ENCODE measurements around the gene CNPPD1.

The CNPPD1 gene

GRCh38 chr2:219179601-219180465 is 3.1 kb upstream of the CNPPD1 start:
- no peak for DNase-seq (ENCODE audit: low read depth in 2 of 2)

- peak in 1 of 2 donors; percentile 36 for DNase-seq (ENCODE audit: low read depth in 2 of 2)
These were observed 1.9 kb upstream of the CNPPD1 start for GRCh38 chr2:219178377-219179175.

- peak; percentile 56 to 77 for DNase-seq (ENCODE audit: low read depth in 2 of 2)
These were observed 1.0 kb upstream of the CNPPD1 start, which contains the start of gene RETREG2 for GRCh38 chr2:219177552-219178376. TSS of gene RETREG2 (plus strand) at chr2:219178275. CDS start at chr2:219178353, 78 bp downstream.

- no peak for DNase-seq (ENCODE audit: low read depth in 2 of 2)
These were observed 552 bp downstream of the CNPPD1 start for GRCh38 chr2:219175928-219176817.

GRCh38 chr2:219175486-219175885 is 1.2 kb downstream of the CNPPD1 start:
- no peak for DNase-seq (ENCODE audit: low read depth in 2 of 2)

- no peak for DNase-seq (ENCODE audit: low read depth in 2 of 2)
These were observed 1.9 kb downstream of the CNPPD1 start for GRCh38 chr2:219174801-219175200.

GRCh38 chr2:219174146-219174545 is 2.6 kb downstream of the CNPPD1 start:
- no peak for DNase-seq (ENCODE audit: low read depth in 2 of 2)

- no peak for DNase-seq (ENCODE audit: low read depth in 2 of 2)
These were observed 3.5 kb downstream of the CNPPD1 start for GRCh38 chr2:219173176-219173575.

GRCh38 chr2:219172231-219173154 is 4.2 kb downstream of the CNPPD1 start:
- DNase-seq (ENCODE audit: low read depth in 2 of 2), result no peak

- DNase-seq (ENCODE audit: low read depth in 2 of 2), result no peak
These were observed 5.5 kb downstream of the CNPPD1 start for GRCh38 chr2:219171231-219171651.

- no peak for DNase-seq (ENCODE audit: low read depth in 2 of 2)
These were observed 6.6 kb downstream of the CNPPD1 start, which contains the start of gene SLC23A3 for GRCh38 chr2:219169930-219170654. TSS of gene SLC23A3 (minus strand) at chr2:219170029. CDS start at chr2:219169984, 45 bp downstream.

- DNase-seq (ENCODE audit: low read depth in 2 of 2), result no peak
These were observed 7.8 kb downstream of the CNPPD1 start for GRCh38 chr2:219168932-219169331.

- no peak for DNase-seq (ENCODE audit: low read depth in 2 of 2)
These were observed 8.2 kb downstream of the CNPPD1 start for GRCh38 chr2:219168526-219168925.

GRCh38 chr2:219167997-219168396 is 8.7 kb downstream of the CNPPD1 start:
- no peak for DNase-seq (ENCODE audit: low read depth in 2 of 2)

- DNase-seq (ENCODE audit: low read depth in 2 of 2), result no peak
These were observed 11.4 kb downstream of the CNPPD1 start for GRCh38 chr2:219165058-219165911.

- DNase-seq (ENCODE audit: low read depth in 2 of 2), result no peak
These were observed 13.6 kb downstream of the CNPPD1 start for GRCh38 chr2:219163156-219163555.

GRCh38 chr2:219161097-219161496 is 15.6 kb downstream of the CNPPD1 start:
- DNase-seq (ENCODE audit: low read depth in 2 of 2), result no peak

Data from stimulated activated CD8-positive, alpha-beta memory T cell treated with anti-CD3 and anti-CD28 coated beads, Interleukin-7, amount 100 ng/mL, for 4 hours (primary cell).